Ishikawa (cell line): ENCODE measurements around the gene P2RY2.

ENCODE experiments used
- CEBPB ChIP-seq: IDR thresholded peaks from 2 replicates; pipeline ENCODE4 v1.6.1; 2012
- CREB1 ChIP-seq: IDR thresholded peaks from 2 replicates; pipeline ENCODE4 v1.6.1; 2012; ENCODE audit warnings: low read depth
- EGR1 ChIP-seq: IDR thresholded peaks from 2 replicates; pipeline ENCODE4 v1.6.1; 2012
- EP300 ChIP-seq: IDR thresholded peaks from 2 replicates; pipeline ENCODE4 v1.6.1; 2012; ENCODE audit warnings: borderline replicate concordance
- FOXM1 ChIP-seq: IDR thresholded peaks from 2 replicates; pipeline ENCODE4 v1.6.1; 2012; ENCODE audit warnings: low read depth, borderline replicate concordance
- MAX ChIP-seq: IDR thresholded peaks from 2 replicates; pipeline ENCODE4 v1.6.1; 2012
- NFIC ChIP-seq: IDR thresholded peaks from 2 replicates; pipeline ENCODE4 v1.6.1; 2012
- RAD21 ChIP-seq: IDR thresholded peaks from 2 replicates; pipeline ENCODE4 v1.6.1; 2012; ENCODE audit warnings: low read depth
- TAF1 ChIP-seq: IDR thresholded peaks from 2 replicates; pipeline ENCODE4 v1.6.1; 2012; ENCODE audit warnings: low read depth, mild to moderate bottlenecking
- TCF12 ChIP-seq: IDR thresholded peaks from 2 replicates; pipeline ENCODE4 v1.6.1; 2012; ENCODE audit warnings: low read depth
- TEAD4 ChIP-seq: IDR thresholded peaks from 2 replicates; pipeline ENCODE4 v1.6.1; 2012
- YY1 ChIP-seq: IDR thresholded peaks from 2 replicates; pipeline ENCODE4 v1.6.1; 2012; ENCODE audit warnings: low read depth
- ZBTB7A ChIP-seq: IDR thresholded peaks from 2 replicates; pipeline ENCODE4 v1.6.1; 2012; ENCODE audit warnings: low read depth
- TF ChIP-seq, protein P1 (sequence below): IDR thresholded peaks from 2 replicates; pipeline ENCODE4 v1.6.1; 2012
- TF ChIP-seq, protein P2 (sequence below): IDR thresholded peaks from 2 replicates; pipeline ENCODE4 v1.6.1; 2012; ENCODE audit warnings: low read depth, mild to moderate bottlenecking

Gene P2RY2

GRCh38 chr11:73259406-73260126 lies 41.5 kb downstream of the P2RY2 start:
- no peak for TF ChIP-seq RAD21
- no peak for TF ChIP-seq CREB1
- TF ChIP-seq TCF12, result no peak
- no peak for TF ChIP-seq YY1
- no peak for TF ChIP-seq TAF1

- TF ChIP-seq ZBTB7A (no peak), TAF1 (no peak), RAD21 (no peak), NFIC (no peak), YY1 (no peak), FOXM1 (no peak), MAX (no peak), CEBPB (no peak), TEAD4 (no peak)
- TF ChIP-seq, protein P1, sequence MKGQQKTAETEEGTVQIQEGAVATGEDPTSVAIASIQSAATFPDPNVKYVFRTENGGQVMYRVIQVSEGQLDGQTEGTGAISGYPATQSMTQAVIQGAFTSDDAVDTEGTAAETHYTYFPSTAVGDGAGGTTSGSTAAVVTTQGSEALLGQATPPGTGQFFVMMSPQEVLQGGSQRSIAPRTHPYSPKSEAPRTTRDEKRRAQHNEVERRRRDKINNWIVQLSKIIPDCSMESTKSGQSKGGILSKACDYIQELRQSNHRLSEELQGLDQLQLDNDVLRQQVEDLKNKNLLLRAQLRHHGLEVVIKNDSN, result no peak
- TF ChIP-seq, protein P2, sequence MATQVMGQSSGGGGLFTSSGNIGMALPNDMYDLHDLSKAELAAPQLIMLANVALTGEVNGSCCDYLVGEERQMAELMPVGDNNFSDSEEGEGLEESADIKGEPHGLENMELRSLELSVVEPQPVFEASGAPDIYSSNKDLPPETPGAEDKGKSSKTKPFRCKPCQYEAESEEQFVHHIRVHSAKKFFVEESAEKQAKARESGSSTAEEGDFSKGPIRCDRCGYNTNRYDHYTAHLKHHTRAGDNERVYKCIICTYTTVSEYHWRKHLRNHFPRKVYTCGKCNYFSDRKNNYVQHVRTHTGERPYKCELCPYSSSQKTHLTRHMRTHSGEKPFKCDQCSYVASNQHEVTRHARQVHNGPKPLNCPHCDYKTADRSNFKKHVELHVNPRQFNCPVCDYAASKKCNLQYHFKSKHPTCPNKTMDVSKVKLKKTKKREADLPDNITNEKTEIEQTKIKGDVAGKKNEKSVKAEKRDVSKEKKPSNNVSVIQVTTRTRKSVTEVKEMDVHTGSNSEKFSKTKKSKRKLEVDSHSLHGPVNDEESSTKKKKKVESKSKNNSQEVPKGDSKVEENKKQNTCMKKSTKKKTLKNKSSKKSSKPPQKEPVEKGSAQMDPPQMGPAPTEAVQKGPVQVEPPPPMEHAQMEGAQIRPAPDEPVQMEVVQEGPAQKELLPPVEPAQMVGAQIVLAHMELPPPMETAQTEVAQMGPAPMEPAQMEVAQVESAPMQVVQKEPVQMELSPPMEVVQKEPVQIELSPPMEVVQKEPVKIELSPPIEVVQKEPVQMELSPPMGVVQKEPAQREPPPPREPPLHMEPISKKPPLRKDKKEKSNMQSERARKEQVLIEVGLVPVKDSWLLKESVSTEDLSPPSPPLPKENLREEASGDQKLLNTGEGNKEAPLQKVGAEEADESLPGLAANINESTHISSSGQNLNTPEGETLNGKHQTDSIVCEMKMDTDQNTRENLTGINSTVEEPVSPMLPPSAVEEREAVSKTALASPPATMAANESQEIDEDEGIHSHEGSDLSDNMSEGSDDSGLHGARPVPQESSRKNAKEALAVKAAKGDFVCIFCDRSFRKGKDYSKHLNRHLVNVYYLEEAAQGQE, result no peak
Measured at GRCh38 chr11:73260127-73260457, 42.0 kb downstream of the P2RY2 start.

- no peak for TF ChIP-seq EP300
- no peak for TF ChIP-seq TEAD4
- no peak for TF ChIP-seq RAD21
- TF ChIP-seq, protein P1, result no peak
- no peak for TF ChIP-seq MAX
- TF ChIP-seq EGR1, result no peak
Measured at GRCh38 chr11:73262851-73263495, 44.9 kb downstream of the P2RY2 start.

GRCh38 chr11:73263640-73264039 lies 45.6 kb downstream of the P2RY2 start:
- TF ChIP-seq EGR1 (no peak), MAX (no peak), TEAD4 (no peak)

- TF ChIP-seq TAF1, result no peak
- TF ChIP-seq RAD21, result no peak
- no peak for TF ChIP-seq YY1
- TF ChIP-seq CREB1, result no peak
- no peak for TF ChIP-seq EP300
- no peak for TF ChIP-seq NFIC
- no peak for TF ChIP-seq MAX
- TF ChIP-seq, protein P1, result no peak
- no peak for TF ChIP-seq TEAD4
Measured at GRCh38 chr11:73265278-73265810, 47.3 kb downstream of the P2RY2 start.

GRCh38 chr11:73265853-73266645 lies 48.0 kb downstream of the P2RY2 start:
- TF ChIP-seq TAF1 (no peak), TCF12 (no peak), YY1 (no peak), ZBTB7A (no peak), MAX (no peak), NFIC (no peak)
- TF ChIP-seq, protein P1, result no peak
